ENCODE results near the gene SLC16A2.
"Not testable (repeated sequence)": the region's sequence is repeated elsewhere in the genome, so short reads cannot be mapped to it uniquely, and the experiment has no call there.

GRCh38 chrX:74473116-74473515 lies 51.8 kb downstream of the SLC16A2 start:
- TF ChIP-seq EZH2phosphoT487 (IDR thresholded peaks at IDR 0.05; ENCODE audit: low read depth), result not testable (repeated sequence)
- TF ChIP-seq, protein P1, sequence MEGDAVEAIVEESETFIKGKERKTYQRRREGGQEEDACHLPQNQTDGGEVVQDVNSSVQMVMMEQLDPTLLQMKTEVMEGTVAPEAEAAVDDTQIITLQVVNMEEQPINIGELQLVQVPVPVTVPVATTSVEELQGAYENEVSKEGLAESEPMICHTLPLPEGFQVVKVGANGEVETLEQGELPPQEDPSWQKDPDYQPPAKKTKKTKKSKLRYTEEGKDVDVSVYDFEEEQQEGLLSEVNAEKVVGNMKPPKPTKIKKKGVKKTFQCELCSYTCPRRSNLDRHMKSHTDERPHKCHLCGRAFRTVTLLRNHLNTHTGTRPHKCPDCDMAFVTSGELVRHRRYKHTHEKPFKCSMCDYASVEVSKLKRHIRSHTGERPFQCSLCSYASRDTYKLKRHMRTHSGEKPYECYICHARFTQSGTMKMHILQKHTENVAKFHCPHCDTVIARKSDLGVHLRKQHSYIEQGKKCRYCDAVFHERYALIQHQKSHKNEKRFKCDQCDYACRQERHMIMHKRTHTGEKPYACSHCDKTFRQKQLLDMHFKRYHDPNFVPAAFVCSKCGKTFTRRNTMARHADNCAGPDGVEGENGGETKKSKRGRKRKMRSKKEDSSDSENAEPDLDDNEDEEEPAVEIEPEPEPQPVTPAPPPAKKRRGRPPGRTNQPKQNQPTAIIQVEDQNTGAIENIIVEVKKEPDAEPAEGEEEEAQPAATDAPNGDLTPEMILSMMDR (IDR thresholded peaks at IDR 0.05; ENCODE audit: low read depth, low read length), result not testable (repeated sequence)

All from OCI-LY3 (cell line).